Measurements from ENCODE around the gene RAB1B.
A peak's percentile ranks its signal among the peaks of the same experiment; 100 is the strongest.
"Not testable (repeated sequence)": the region's sequence is repeated elsewhere in the genome, so short reads cannot be mapped to it uniquely, and the experiment has no call there.

The RAB1B gene

GRCh38 chr11:66267379-66268243 is 828 bp upstream of the RAB1B start:
- peak; percentile 85 for DNase-seq

GRCh38 chr11:66268952-66269905 is 790 bp downstream of the RAB1B start:
- DNase-seq, result peak; percentile 47

- no peak for DNase-seq
These were observed 3.4 kb downstream of the RAB1B start for GRCh38 chr11:66271816-66272215.

GRCh38 chr11:66272596-66272995 is 4.2 kb downstream of the RAB1B start:
- no peak for DNase-seq

GRCh38 chr11:66274219-66274618 is 5.8 kb downstream of the RAB1B start:
- DNase-seq, result no peak

GRCh38 chr11:66275396-66275795 is 7.0 kb downstream of the RAB1B start:
- DNase-seq, result no peak

GRCh38 chr11:66275984-66276612 is 7.7 kb downstream of the RAB1B start:
- no peak for DNase-seq

GRCh38 chr11:66276619-66277018 is 8.2 kb downstream of the RAB1B start:
- DNase-seq, result not testable (repeated sequence)

- DNase-seq, result not testable (repeated sequence)
These were observed 8.6 kb downstream of the RAB1B start for GRCh38 chr11:66277064-66277463.

- DNase-seq, result peak; percentile 43
These were observed 9.3 kb downstream of the RAB1B start, which contains the start of gene CNIH2 for GRCh38 chr11:66277471-66278362. CNIH2 (plus strand) TSS chr11:66278175; CDS start chr11:66278457, 282 bp downstream.

- DNase-seq, result peak; percentile 10
These were observed 10.1 kb downstream of the RAB1B start for GRCh38 chr11:66278363-66279091.

- no peak for DNase-seq
These were observed 10.8 kb downstream of the RAB1B start for GRCh38 chr11:66279092-66279734.

- peak; percentile 43 for DNase-seq
These were observed 12.0 kb downstream of the RAB1B start for GRCh38 chr11:66280428-66280827.

- no peak for DNase-seq
These were observed 12.6 kb downstream of the RAB1B start for GRCh38 chr11:66281001-66281400.

GRCh38 chr11:66281776-66282467 is 13.5 kb downstream of the RAB1B start:
- no peak for DNase-seq

GRCh38 chr11:66282468-66283455 is 14.3 kb downstream of the RAB1B start:
- peak; percentile 97 for DNase-seq

GRCh38 chr11:66283461-66284105 is 15.1 kb downstream of the RAB1B start:
- DNase-seq, result no peak

- no peak for DNase-seq
These were observed 16.2 kb downstream of the RAB1B start for GRCh38 chr11:66284526-66285078.
